ENCODE data around the gene TTI1.

The TTI1 gene

DNA sequence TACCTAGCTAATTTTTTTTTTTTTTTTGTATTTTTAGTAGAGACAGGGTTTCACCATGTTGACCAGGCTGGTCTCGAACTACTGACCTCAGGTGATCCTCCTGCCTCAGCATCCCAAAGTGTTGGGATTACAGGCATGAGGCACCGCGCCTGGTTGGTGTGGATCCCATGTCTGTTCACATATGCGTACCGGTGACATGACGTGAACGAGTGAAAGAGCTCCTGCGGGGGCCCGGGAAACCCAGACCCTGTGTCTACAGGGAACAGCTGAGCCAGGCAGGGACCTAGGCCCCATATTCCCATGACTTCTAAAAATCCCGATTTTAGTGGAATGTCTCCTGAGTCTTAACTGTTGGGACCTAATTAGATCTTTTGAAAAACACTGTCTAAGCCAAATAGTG is 97.2 kb downstream of the TTI1 start:
- TF ChIP-seq, protein P1, sequence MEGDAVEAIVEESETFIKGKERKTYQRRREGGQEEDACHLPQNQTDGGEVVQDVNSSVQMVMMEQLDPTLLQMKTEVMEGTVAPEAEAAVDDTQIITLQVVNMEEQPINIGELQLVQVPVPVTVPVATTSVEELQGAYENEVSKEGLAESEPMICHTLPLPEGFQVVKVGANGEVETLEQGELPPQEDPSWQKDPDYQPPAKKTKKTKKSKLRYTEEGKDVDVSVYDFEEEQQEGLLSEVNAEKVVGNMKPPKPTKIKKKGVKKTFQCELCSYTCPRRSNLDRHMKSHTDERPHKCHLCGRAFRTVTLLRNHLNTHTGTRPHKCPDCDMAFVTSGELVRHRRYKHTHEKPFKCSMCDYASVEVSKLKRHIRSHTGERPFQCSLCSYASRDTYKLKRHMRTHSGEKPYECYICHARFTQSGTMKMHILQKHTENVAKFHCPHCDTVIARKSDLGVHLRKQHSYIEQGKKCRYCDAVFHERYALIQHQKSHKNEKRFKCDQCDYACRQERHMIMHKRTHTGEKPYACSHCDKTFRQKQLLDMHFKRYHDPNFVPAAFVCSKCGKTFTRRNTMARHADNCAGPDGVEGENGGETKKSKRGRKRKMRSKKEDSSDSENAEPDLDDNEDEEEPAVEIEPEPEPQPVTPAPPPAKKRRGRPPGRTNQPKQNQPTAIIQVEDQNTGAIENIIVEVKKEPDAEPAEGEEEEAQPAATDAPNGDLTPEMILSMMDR (IDR thresholded peaks at IDR 0.05; ENCODE audit: insufficient read depth, low read depth, low read length, missing control alignments): no peak
- no peak for DNase-seq (ENCODE audit: low read depth)
- no peak overlapping the region for H3K4me3 ChIP-seq (ENCODE audit: low read depth, low read length)

DNA sequence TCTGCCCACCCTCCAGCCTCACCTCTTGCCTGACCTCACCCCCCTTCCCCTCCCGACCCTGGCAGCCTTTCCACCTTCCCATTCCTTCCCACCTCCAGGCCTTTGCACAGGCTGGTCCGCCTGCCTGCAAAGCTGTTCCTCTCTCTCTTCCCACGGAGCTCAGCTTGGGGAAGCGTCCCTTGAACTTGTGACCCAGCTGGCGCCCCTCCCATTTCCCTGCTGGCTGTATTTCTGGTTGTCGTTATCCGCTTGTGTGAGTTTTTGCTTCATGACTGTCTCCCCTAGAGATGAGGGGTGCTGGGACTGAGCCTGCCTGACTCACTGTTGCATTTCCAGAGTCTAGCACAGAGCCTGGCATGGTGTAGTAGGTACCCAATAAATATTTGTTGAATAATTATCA is 97.8 kb downstream of the TTI1 start:
- DNase-seq (ENCODE audit: low read depth): no peak
- H3K4me3 ChIP-seq (ENCODE audit: low read depth, low read length): no peak overlapping the region
- TF ChIP-seq, protein P1 (IDR thresholded peaks at IDR 0.05; ENCODE audit: insufficient read depth, low read depth, low read length, missing control alignments): no peak

GRCh38 chr20:37934634-37935375 is 98.5 kb downstream of the TTI1 start:
- no peak for DNase-seq (ENCODE audit: low read depth)
- TF ChIP-seq, protein P1 (IDR thresholded peaks at IDR 0.05; ENCODE audit: insufficient read depth, low read depth, low read length, missing control alignments): no peak
- H3K4me3 ChIP-seq (ENCODE audit: low read depth, low read length): no peak overlapping the region

- H3K4me3 ChIP-seq (ENCODE audit: low read depth, low read length): no peak overlapping the region
- DNase-seq (ENCODE audit: low read depth): no peak
- TF ChIP-seq, protein P1 (IDR thresholded peaks at IDR 0.05; ENCODE audit: insufficient read depth, low read depth, low read length, missing control alignments): no peak
Measured at GRCh38 chr20:37933786-37934633, 99.2 kb downstream of the TTI1 start.

Measured in GM12865 (cell line).